CD4-positive, alpha-beta T cell (primary cell): Measurements from ENCODE around the gene MAP2K4. TPM values are rescaled to one million over a fixed set of nuclear protein-coding genes. Genes with fewer than 3 reads are reported as not detected.

Experiments
- ATAC-seq: fragments of 200-7000 bp; cut with Tn5 transposase; one replicate; pipeline ENCODE4 v1.10.0; 2022; ENCODE audit warnings: mild to moderate bottlenecking; ENCODE audit not compliant: poor library complexity
- CTCF ChIA-PET: fragments of 350-600 bp; sonication (Branson Sonifier 250); formaldehyde crosslinking; loops from one replicate; lab custom pipeline; 2021; ENCODE audit warnings: antibody characterized with exemption, inconsistent platforms; lab: Charles Lee
- POLR2A ChIA-PET: fragments of 350-600 bp; sonication (Branson Sonifier 250); formaldehyde crosslinking; loops from one replicate; lab custom pipeline; 2021; ENCODE audit warnings: antibody characterized with exemption, inconsistent platforms; lab: Charles Lee
- DNase-seq, 14 experiments: peaks; one replicate each; pipeline ENCODE4 v3.0.0-alpha.2; 2013 to 2020; ENCODE audit warnings: mixed read lengths in 2 of 14
- H3K27ac ChIP-seq, 2 donors: one replicate each; pipeline versions ENCODE4 v1.5.1 to v1.7.0; 2013; ENCODE audit warnings: low read length in 2 of 2, low read depth in 1 of 2, mild to moderate bottlenecking in 1 of 2
- H3K27me3 ChIP-seq, 2 experiments: 1 replicate in 1 of 2; 2 replicates in 1 of 2; pipeline versions ENCODE4 v1.6.1 to v1.7.0; 2013; ENCODE audit warnings: low read length in 2 of 2, control low read depth in 1 of 2, mild to moderate bottlenecking in 1 of 2, moderate library complexity in 1 of 2; ENCODE audit not compliant: insufficient read depth in 2 of 2, control insufficient read depth in 1 of 2
- H3K36me3 ChIP-seq: one replicate; pipeline ENCODE4 v1.6.1; 2013; ENCODE audit warnings: low read length, control low read depth; ENCODE audit not compliant: insufficient read depth
- H3K4me1 ChIP-seq: one replicate; pipeline ENCODE4 v1.6.1; 2013; ENCODE audit warnings: low read length, control low read depth; ENCODE audit not compliant: insufficient read depth
- H3K4me3 ChIP-seq: one replicate; pipeline ENCODE4 v1.5.1; 2013; ENCODE audit warnings: mild to moderate bottlenecking, low read length, moderate library complexity
- H3K9me3 ChIP-seq, 2 experiments: 1 replicate in 1 of 2; 2 replicates in 1 of 2; pipeline versions ENCODE4 v1.6.1 to v1.7.0; 2013; ENCODE audit warnings: low read length in 2 of 2, mild to moderate bottlenecking in 2 of 2, control low read depth in 1 of 2, moderate library complexity in 1 of 2; ENCODE audit not compliant: control insufficient read depth in 1 of 2, insufficient read depth in 1 of 2
- H3K27ac Mint-ChIP-seq: one replicate; pipeline ENCODE4 v1.8.0; 2020; ENCODE audit warnings: mixed read lengths
- H3K27me3 Mint-ChIP-seq: one replicate; pipeline ENCODE4 v1.8.0; 2021; ENCODE audit warnings: mixed read lengths
- H3K36me3 Mint-ChIP-seq: one replicate; pipeline ENCODE4 v1.8.0; 2021; ENCODE audit warnings: low read depth, mixed read lengths
- H3K4me1 Mint-ChIP-seq: one replicate; pipeline ENCODE4 v1.8.0; 2021; ENCODE audit warnings: low read depth, mixed read lengths
- H3K4me3 Mint-ChIP-seq: one replicate; pipeline ENCODE4 v1.8.0; 2020; ENCODE audit warnings: mild to moderate bottlenecking, mixed read lengths
- H3K9me3 Mint-ChIP-seq: one replicate; pipeline ENCODE4 v1.8.0; 2020; ENCODE audit warnings: mixed read lengths
- intact Hi-C, 2 experiments: fragments of 100-400 bp; cut with DNase I in 1 of 2; cut with micrococcal nuclease in 1 of 2; formaldehyde crosslinking; loops; one replicate each; pipeline versions ENCODE4 v1.15.1 to v1.9.0; 2023 to 2025; cut with DNase I, micrococcal nuclease
- total RNA-seq, 174 experiments: library from RNA in 2 of 174; stranded (reverse) in 2 of 174; gene quantifications; one replicate each; pipeline ENCODE4 v1.2.3 and lab custom pipeline; 2021 to 2026
- TF ChIP-seq, protein P1 (sequence below): fragments of 200-600 bp; IDR thresholded peaks from one replicate; pipeline ENCODE4 v1.8.0; 2022; ENCODE audit warnings: antibody characterized with exemption, mild to moderate bottlenecking

The MAP2K4 gene
- total RNA-seq, 2 experiments from 2014 or later = 22.4 to 22.6 TPM

DNA sequence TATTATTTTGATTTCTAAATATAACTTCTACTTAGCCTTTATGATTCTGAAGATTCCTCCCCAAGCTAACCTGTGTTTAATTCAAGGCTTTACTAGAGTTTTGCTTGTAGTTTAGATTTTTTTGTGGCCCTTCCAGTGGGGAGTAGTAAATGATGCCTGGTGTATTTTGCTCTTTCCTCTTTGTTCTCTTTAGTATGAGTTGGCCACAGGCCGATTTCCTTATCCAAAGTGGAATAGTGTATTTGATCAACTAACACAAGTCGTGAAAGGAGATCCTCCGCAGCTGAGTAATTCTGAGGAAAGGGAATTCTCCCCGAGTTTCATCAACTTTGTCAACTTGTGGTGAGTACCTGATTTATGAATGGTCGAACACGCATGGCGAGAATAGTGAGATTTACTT, 108.3 kb downstream of the MAP2K4 start:
- Histone ChIP-seq H3K36me3 (peaks cover 68% of the 10 kb centered on the region), H3K27me3 (no peaks in the 10 kb centered on the region), H3K27ac (no peak overlapping the region), H3K9me3 (no peaks in the 10 kb centered on the region), H3K4me1 (no peaks in the 10 kb centered on the region), H3K4me3 (no peak overlapping the region)
- DNase-seq (no peak), ATAC-seq (no peak)
- H3K4me1 Mint-ChIP-seq = no peaks in the 10 kb centered on the region
- H3K27me3 Mint-ChIP-seq = no peaks in the 10 kb centered on the region
- no peak overlapping the region for H3K27ac Mint-ChIP-seq
- ChIA-PET CTCF (no interaction called here), POLR2A (no interaction called here)
- H3K9me3 Mint-ChIP-seq = no peaks in the 10 kb centered on the region
- no peak overlapping the region for H3K4me3 Mint-ChIP-seq
- peaks cover 100% of the 10 kb centered on the region for H3K36me3 Mint-ChIP-seq
- TF ChIP-seq, protein P1, sequence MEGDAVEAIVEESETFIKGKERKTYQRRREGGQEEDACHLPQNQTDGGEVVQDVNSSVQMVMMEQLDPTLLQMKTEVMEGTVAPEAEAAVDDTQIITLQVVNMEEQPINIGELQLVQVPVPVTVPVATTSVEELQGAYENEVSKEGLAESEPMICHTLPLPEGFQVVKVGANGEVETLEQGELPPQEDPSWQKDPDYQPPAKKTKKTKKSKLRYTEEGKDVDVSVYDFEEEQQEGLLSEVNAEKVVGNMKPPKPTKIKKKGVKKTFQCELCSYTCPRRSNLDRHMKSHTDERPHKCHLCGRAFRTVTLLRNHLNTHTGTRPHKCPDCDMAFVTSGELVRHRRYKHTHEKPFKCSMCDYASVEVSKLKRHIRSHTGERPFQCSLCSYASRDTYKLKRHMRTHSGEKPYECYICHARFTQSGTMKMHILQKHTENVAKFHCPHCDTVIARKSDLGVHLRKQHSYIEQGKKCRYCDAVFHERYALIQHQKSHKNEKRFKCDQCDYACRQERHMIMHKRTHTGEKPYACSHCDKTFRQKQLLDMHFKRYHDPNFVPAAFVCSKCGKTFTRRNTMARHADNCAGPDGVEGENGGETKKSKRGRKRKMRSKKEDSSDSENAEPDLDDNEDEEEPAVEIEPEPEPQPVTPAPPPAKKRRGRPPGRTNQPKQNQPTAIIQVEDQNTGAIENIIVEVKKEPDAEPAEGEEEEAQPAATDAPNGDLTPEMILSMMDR = no peak
- intact Hi-C loops = no loop called here

DNA sequence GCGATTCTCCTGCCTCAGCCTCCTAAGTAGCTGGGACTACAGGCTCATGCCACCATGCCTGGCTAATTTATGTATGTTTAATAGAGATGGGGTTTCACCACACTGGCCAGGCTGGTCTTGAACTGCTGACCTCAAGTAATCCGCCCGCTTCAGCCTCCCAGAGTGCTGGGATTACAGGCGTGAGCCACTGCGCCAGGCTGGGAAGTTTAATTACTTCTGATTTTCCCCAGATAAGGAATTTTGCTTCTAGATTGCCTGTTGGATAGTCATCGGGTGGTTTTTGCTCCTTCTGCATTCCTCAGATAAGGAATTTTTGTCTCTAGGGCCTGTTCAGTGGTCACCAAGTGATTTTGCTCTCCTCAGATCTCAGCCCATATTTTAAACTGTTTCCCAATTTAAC, 112.5 kb downstream of the MAP2K4 start:
- POLR2A ChIA-PET = no interaction called here

GRCh38 chr17:12134101-12134500, 113.4 kb downstream of the MAP2K4 start:
- ATAC-seq = no peak
- DNase-seq = no peak
- Histone ChIP-seq H3K27ac (no peak overlapping the region), H3K4me3 (no peak overlapping the region), H3K27me3 (no peaks in the 10 kb centered on the region), H3K4me1 (no peaks in the 10 kb centered on the region), H3K9me3 (peaks cover 9 to 11% of the 10 kb centered on the region in 2 experiments), H3K36me3 (peaks cover 37% of the 10 kb centered on the region)
- Mint-ChIP-seq H3K4me1 (no peaks in the 10 kb centered on the region), H3K4me3 (no peak overlapping the region), H3K36me3 (peaks cover 98% of the 10 kb centered on the region), H3K9me3 (peaks cover 3% of the 10 kb centered on the region), H3K27me3 (no peaks in the 10 kb centered on the region), H3K27ac (no peak overlapping the region)
- intact Hi-C loops = no loop called here
- CTCF ChIA-PET = no interaction called here
- TF ChIP-seq, protein P1 = no peak
- POLR2A ChIA-PET = no interaction called here

More for the DNA sequence above, 112.5 kb downstream of the MAP2K4 start:
- H3K9me3 Mint-ChIP-seq = peaks cover 3% of the 10 kb centered on the region
- H3K27ac ChIP-seq = no peak overlapping the region
- TF ChIP-seq, protein P1 = no peak
- no peaks in the 10 kb centered on the region for H3K27me3 Mint-ChIP-seq
- H3K4me1 Mint-ChIP-seq = no peaks in the 10 kb centered on the region
- H3K27ac Mint-ChIP-seq = no peak overlapping the region
- CTCF ChIA-PET = interaction anchor here (0.7 kb wide), 1 partner anchor 20 kb away, joined by 4 read pairs; no protein-coding TSS in a partner anchor
- no peak overlapping the region for H3K4me3 Mint-ChIP-seq
- no peak for DNase-seq
- ATAC-seq = no peak
- peaks cover 98% of the 10 kb centered on the region for H3K36me3 Mint-ChIP-seq
- peaks cover 37% of the 10 kb centered on the region for H3K36me3 ChIP-seq
- H3K9me3 ChIP-seq = peaks cover 9 to 11% of the 10 kb centered on the region in 2 experiments
- no peak overlapping the region for H3K4me3 ChIP-seq
- no peaks in the 10 kb centered on the region for H3K27me3 ChIP-seq
- H3K4me1 ChIP-seq = no peaks in the 10 kb centered on the region
- intact Hi-C loops = no loop called here
